HG03521 (cell line): Measurements from ENCODE around the gene ATPAF1.

Experiments
- ATAC-seq: cut with Tn5 transposase; IDR thresholded peaks from one replicate; pipeline ENCODE4 v1.9.1; 2021; ENCODE audit warnings: mild to moderate bottlenecking, moderate library complexity; ENCODE audit not compliant: unreplicated experiment

The ATPAF1 gene

DNA sequence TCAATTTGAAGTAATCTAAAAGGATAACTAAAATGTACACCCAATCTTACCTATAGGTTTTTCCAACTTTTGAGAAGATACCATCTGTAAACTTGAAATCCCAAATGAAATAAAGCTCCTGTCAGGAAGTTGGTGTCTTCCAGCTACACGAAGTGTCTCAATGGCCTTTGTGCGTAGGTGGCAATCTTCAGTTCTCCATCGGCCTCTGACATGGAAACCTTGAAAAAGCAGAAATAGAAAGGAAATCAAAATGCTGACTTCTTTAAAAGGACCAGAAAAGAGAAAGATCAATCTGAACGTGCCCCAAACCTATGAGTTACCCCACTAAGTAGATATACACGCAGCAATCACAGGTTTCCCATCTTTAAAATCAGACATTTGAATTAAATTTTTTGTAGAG, 74.1 kb downstream of the ATPAF1 start:
- ATAC-seq: no peak

DNA sequence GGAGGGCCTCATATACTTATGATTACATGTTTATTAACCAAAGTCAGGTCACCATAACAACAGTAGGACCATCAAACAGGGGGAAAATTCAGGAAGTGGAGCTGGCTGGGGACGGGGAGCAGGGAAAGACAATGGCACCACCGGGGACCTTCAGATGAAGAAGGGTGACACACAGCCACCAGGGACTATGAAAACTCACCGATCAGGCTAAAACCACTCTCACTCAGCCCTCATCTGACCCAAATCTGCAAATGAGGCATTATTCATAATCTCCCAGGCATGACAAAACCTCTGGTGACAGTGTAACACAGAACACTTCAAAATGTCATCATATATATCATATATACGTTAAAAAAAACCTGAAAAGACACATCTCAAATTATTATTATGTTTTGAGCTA, 75.3 kb downstream of the ATPAF1 start:
- ATAC-seq: no peak

DNA sequence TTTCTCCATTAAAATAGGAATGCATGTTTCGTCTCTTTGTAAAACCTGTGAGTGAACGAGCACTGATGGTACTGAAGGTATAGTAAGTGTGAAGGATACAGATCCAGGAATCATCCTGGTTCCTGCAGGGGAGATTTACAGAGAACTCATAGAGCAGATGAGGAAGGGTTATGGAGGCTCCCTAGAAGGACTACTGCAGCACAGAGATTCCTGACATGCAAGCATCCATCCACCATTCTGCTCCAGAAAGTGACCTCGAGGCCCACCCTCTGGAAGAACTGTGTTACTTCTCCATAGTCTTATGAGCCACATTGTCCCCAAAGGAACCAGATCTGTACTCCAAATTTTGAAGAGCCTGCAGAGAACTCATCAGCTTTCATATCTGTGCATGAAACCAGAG, 78.6 kb downstream of the ATPAF1 start:
- no peak for ATAC-seq

DNA sequence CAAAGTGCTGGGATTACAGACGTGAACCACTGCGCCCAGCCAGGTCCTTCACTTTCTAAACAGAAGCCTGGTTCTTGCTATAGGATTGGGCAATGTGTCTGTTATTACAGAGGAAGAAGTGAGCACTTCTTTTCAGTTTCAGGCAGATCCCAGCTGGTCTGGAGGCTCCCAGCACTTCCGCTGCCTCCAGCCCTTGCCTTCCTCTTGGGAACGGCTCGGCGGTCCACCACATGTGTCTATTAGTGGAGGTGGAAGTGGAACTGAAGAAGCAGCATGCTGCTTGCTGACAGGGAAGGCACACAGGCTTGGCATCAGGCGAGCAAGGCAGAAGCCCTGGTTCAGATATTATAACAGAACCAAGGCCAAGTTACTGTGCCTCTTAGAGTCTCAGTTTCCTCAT, 81.1 kb downstream of the ATPAF1 start:
- ATAC-seq: no peak

DNA sequence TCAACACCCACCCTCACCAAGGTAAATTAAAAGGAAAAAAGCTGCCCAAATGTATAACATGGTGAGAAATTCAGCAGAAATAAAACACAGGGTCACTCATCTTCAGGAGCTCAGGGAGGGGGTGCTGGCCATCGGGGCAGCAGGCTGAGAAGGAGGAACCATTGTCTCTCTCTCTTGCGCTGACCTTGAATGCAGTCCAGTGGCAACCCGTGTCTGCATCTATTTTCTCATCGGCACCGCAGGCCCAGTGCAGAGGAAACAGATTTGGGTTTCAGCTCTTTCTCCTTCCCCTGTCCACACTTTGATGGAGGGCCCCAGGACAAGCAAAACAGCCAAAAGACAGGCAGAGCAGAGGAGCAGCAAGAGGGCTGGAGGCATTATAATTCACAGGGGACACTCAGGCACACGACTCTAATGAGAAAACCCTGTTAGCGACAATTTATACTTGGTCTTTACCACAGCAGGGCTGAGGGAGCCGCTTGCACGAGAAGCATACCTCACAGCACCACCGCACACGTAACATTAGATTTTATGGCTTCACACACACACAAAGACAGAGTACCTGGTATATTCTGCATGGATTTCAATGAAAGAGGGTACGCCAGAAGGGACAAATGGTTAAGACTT, 82.7 kb downstream of the ATPAF1 start:
- no peak for ATAC-seq

DNA sequence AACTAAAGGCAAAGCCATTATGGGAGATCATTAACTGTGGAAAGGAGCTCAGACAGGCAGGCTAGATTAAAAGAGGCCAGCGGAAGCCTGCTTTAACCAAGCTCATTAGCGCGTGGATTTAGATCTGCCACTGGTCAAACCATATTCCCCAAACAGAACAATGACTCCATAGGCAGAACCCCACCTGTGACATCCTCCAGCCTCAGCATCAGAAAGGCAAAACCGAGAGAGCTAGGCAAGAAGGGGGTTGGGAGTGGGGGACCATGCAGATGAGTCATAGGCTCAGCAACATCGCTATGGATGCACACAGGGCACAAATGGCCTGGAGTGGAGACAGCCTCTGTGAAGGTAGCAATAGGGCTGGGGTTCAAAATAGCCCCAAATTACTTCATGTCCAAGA, 84.7 kb downstream of the ATPAF1 start:
- no peak for ATAC-seq

DNA sequence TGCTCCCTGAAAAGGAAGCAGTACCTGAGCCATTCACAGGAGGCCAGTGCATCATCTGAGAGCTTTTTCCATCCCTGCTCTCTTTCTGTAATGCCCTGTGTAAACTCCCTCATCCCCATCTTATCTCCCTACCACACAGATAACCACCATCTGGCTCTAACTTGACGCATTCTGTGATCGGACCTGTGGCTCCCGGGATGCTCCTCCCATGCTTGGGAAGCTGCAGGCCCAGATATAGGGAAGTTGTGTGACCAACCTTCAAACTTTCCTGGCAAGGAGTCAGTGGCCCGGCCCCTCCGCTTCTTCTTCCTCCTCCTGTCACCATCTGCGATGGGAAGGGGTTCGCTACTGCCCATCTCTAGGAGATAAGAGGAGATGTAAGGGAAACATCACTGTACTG, 85.2 kb downstream of the ATPAF1 start:
- no peak for ATAC-seq
